T-helper 17 cell (primary cell): ENCODE measurements around the gene DNAI7. TPM values are rescaled to one million over a fixed set of nuclear protein-coding genes. Genes with fewer than 3 reads are reported as not detected.

ENCODE experiments used
- ATAC-seq: fragments of 150-1000 bp; cut with Tn5 transposase; 2 replicates; pipeline ENCODE4 v1.10.0; 2021; ENCODE audit warnings: mild to moderate bottlenecking, moderate library complexity
- DNase-seq, 3 donors: peaks; one replicate each; pipeline versions ENCODE4 v3.0.0 to v3.0.0-alpha.2; 2020 to 2021
- H3K9me3 ChIP-seq: one replicate; pipeline ENCODE4 v1.7.0; 2013; ENCODE audit warnings: low read length, mild to moderate bottlenecking; ENCODE audit not compliant: control insufficient read depth, poor library complexity, severe bottlenecking
- H3K27ac Mint-ChIP-seq: one replicate; pipeline ENCODE4 v1.8.0; 2022; ENCODE audit warnings: mild to moderate bottlenecking, moderate library complexity, mixed read lengths
- H3K27me3 Mint-ChIP-seq: one replicate; pipeline ENCODE4 v1.8.0; 2022; ENCODE audit warnings: mixed read lengths
- H3K36me3 Mint-ChIP-seq: one replicate; pipeline ENCODE4 v1.8.0; 2022; ENCODE audit warnings: low read depth, mixed read lengths
- H3K4me1 Mint-ChIP-seq: one replicate; pipeline ENCODE4 v1.8.0; 2022; ENCODE audit warnings: mild to moderate bottlenecking, mixed read lengths
- H3K4me3 Mint-ChIP-seq: one replicate; pipeline ENCODE4 v1.8.0; 2022; ENCODE audit warnings: mild to moderate bottlenecking, moderate library complexity, mixed read lengths
- total RNA-seq, 4 donors: library from RNA in 2 of 4; stranded (reverse) in 2 of 4; gene quantifications; one replicate each; pipeline ENCODE4 v1.2.3 and lab custom pipeline; 2022 to 2026

DNAI7 gene, protein sequence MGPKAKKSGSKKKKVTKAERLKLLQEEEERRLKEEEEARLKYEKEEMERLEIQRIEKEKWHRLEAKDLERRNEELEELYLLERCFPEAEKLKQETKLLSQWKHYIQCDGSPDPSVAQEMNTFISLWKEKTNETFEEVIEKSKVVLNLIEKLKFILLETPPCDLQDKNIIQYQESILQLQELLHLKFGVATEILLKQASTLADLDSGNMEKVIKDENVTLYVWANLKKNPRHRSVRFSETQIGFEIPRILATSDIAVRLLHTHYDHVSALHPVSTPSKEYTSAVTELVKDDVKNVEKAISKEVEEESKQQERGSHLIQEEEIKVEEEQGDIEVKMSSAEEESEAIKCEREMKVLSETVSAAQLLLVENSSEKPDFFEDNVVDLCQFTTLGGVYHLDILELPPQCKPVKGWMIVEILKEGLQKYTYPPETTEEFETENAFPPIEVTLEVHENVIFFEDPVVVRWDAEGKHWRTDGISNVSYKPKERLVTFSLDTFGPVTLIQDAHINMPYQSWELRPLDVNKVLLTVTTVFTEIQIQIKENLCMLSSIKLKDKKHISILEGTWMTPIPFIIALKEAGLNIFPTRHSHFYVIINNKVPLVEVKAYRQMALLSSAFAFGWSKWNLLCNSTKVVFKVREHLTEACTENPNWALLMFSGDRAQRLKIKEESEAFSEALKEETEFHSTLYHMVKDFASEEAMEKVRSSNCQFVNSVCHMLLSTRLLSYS
- 1 to 10 TPM in 1 of 2 donors, under 1 TPM in 1; 0.72 to 1.1 TPM for total RNA-seq
- 0.23 to 2.4 reads per million in 2 donors for total RNA-seq (lab: John Stamatoyannopoulos, UW)

DNA sequence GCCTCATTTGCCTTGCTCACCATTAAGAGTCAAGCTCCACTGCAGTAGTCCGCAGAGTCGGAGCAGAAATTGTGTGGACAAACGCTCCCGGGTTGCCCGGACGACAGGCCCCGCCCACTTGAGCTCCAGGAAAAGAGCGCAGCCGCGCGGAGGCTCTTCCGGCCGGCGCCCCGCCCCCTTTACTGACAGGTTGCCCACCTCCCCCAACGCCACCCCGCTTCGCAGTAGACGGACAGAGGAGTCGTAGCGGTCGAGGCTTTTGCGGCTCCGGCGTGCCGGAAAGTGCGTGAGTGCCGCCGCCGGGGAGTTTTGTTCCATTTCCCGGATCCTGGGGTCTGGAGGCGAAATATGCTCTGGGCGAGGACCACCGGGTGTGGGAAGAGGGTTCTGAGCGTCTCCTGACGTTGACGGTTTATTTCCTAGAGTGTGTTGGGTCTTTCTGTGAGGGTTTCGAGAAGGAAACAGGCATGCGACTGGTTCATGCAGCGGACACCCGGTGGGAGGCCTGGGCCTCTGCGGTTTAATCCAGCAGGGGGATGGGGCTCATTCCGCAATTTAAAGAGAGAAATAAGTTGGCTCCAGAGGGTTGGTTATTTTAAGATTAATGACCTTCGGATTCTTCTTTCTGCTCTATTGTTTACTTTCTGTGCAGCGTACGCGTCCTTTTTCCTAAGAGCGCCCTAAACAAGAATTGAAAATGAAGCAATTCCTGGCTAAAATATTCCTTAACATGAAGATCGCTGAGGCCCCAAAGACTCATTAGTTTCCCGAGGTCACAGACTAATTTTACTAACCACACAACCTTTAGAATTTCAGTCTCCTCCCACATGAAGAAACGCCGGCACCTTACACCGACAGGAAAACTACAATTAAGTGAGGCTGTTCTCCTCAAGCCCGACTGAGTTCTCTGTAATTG lies at the start of gene DNAI7, which contains the start of gene ETFRF1:
Gene DNAI7, minus strand, starts transcription at position 105 of the 916 bp plus-strand sequence. Its CDS starts 82 bp downstream, at position 23.
Gene ETFRF1, plus strand, starts transcription at position 182 of the 916 bp plus-strand sequence. CDS start 8,720 bp downstream, outside the sequence.
- H3K27ac Mint-ChIP-seq, result peak within 1 kb of the TSS; percentile 99
- H3K4me3 Mint-ChIP-seq, result peak within 1 kb of the TSS; percentile 98
- peak; percentile 96 for ATAC-seq
- H3K27me3 Mint-ChIP-seq, result no peaks in the 10 kb centered on the region
- H3K4me1 Mint-ChIP-seq, result peaks cover 21% of the 10 kb centered on the region
- peaks cover 4% of the 10 kb centered on the region for H3K36me3 Mint-ChIP-seq
- DNase-seq, result peak; percentile 93 to 97 (median 96)
- no peaks in the 10 kb centered on the region for H3K9me3 ChIP-seq

DNA sequence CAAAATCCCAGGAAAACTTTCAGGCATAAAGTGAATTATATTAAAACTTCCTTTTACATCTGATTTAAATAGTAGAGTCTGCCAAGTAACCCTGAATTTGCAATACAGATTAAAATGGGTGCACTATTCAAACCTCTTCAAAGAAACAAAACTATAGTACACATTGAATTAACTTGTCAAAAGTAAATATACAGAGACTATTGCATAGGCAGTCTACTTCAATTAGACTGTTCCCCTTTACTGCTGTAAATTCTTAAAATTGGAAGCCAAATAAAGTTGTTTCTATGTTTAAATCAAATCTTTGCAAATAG lies 48.7 kb upstream of the DNAI7 start:
- H3K4me1 Mint-ChIP-seq, result peaks cover 15% of the 10 kb centered on the region
- no peak for ATAC-seq
- no peaks in the 10 kb centered on the region for H3K27me3 Mint-ChIP-seq
- H3K9me3 ChIP-seq, result no peaks in the 10 kb centered on the region
- no peak for DNase-seq
- H3K36me3 Mint-ChIP-seq, result no peaks in the 10 kb centered on the region
- H3K4me3 Mint-ChIP-seq, result no peak overlapping the region
- H3K27ac Mint-ChIP-seq, result peak overlapping the region; percentile 54

DNA sequence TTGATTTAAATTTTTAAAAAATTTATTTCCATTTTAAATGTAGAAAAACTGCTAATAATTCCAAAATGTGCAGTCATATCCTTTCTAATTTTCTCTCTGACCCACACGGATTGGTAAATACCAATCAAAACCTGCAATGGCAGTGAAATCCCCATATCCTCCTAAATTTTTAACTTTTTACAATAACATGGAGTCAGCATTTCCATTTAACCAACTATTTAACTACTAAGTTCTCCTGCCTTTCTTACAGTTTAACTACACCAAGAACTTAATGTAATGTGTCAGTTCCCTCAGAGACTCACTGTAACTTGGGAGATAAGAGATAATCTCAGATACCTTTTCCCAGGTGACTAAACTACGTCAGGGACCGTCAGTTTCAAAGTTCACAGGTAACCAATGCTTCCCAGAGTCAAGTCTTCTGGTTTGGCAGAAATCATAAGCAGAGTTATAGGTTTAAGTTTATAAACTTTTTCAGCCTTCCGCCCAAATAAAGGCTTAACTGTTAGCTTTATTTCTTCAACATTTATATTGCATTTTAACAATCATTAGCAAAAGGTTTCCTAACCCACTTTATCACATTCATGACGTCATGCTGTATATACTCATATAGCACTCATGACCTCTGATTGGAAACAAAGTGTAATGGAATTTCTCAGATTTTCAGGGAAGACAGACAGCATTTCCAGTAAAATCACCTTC lies 48.2 kb upstream of the DNAI7 start:
- Mint-ChIP-seq H3K4me3 (no peak overlapping the region), H3K36me3 (no peaks in the 10 kb centered on the region), H3K27ac (peak overlapping the region; percentile 54), H3K27me3 (no peaks in the 10 kb centered on the region), H3K4me1 (peaks cover 13% of the 10 kb centered on the region)
- no peaks in the 10 kb centered on the region for H3K9me3 ChIP-seq
- ATAC-seq, result no peak
- DNase-seq, result no peak

DNA sequence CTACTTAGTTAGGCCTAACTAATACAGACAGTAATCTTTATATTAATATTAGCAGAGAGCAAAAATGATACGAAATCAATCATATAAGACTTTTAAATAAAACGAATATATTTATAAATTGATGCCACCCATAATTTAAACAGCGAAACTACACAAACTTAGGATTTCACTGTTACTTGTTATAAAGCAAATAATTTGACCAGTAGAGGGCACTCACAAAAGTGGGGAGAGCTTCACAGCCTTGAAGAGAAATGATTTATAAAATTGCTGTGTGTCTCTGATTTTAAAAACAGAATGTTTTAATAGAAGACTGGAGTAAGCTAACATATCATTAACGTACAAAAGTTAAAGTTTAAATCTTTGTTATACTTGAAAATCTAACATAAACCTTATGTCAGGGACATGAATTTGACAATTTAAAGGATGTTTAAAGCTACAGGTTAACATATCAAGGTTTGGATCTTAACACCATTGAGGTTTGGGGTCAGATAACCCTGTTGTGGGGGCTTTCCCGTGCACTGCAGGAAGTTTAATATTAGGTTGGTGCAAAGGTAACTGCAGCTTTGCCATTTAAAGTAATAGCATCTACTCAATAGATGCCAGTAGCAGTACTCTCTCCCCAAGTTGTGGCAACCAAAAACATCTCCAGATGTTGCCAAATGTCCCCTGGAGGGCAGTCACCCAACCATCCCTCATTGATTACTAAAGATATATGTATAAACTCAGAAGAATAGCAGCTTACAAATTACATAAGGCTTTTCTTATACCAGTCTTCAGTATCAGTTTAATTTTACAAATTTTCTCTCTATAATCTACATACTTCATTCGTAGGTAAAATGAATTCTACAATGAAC lies 46.4 kb upstream of the DNAI7 start:
- ATAC-seq (peak; percentile 95), DNase-seq (no peak)
- no peak overlapping the region for H3K4me3 Mint-ChIP-seq
- H3K9me3 ChIP-seq, result no peaks in the 10 kb centered on the region
- peaks cover 17% of the 10 kb centered on the region for H3K4me1 Mint-ChIP-seq
- H3K36me3 Mint-ChIP-seq, result peaks cover 1% of the 10 kb centered on the region
- H3K27ac Mint-ChIP-seq, result peak overlapping the region; percentile 66
- no peaks in the 10 kb centered on the region for H3K27me3 Mint-ChIP-seq

DNA sequence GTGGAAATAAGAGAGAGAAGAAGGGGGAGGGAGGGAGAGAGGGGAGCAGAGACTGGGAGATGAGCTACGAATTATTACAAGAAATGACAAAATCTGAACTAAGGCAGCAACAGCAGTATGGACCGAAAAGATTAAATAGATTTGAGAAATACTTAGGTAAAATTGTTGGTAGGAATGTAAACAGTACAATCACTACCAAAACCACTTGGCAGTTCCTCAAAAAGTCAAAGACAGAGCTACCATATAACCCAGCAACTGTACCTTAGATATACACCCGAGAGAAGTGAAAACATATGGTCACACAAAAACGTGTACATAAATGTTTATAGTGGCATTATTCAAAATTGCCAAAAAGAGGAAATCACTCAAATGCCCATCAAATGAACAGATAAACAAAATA lies 41.7 kb upstream of the DNAI7 start:
- ATAC-seq (no peak), DNase-seq (no peak)
- peaks cover 3% of the 10 kb centered on the region for H3K36me3 Mint-ChIP-seq
- H3K4me1 Mint-ChIP-seq, result peaks cover 13% of the 10 kb centered on the region
- no peak overlapping the region for H3K4me3 Mint-ChIP-seq
- no peaks in the 10 kb centered on the region for H3K27me3 Mint-ChIP-seq
- H3K9me3 ChIP-seq, result no peaks in the 10 kb centered on the region
- H3K27ac Mint-ChIP-seq, result no peak overlapping the region

DNA sequence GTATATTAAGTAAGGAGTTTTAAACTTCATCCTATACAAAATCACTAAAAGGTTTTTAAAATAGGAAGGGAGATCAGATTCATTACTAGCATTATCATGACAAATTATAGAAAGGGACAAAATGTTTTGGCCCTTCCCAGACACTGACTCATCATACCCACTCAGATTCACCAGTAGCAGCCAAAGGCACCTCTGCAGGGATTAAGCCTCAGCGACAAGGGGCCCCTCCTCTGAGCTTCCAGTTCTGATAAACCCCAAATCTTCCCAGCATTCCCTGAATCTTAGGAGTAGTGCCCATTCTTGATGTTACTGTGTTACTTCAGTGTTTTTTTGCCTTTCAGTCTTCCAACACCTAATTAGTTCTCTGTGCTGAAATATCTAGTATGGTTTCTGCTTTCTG lies 41.2 kb upstream of the DNAI7 start:
- Mint-ChIP-seq H3K36me3 (peaks cover 3% of the 10 kb centered on the region), H3K4me3 (no peak overlapping the region), H3K27me3 (no peaks in the 10 kb centered on the region), H3K27ac (no peak overlapping the region), H3K4me1 (peaks cover 13% of the 10 kb centered on the region)
- no peaks in the 10 kb centered on the region for H3K9me3 ChIP-seq
- DNase-seq (no peak), ATAC-seq (no peak)

DNA sequence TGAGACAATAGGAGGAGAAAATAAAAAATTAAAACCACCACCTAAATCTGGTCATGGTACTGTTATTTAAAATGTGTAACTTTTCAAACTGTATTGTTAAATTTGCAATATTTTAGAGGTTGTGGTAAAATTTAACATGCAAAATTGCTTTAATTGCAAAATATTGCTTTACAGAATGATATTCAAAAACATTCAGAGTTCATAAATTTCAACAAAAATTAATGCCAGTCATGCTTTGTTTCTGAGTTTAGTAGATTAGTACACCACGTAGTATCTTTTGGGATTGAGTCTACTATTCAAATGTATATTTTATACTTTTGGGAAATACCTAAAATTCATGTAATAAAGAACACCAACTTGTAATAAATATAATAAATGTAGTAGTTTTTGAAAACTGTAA lies 18.4 kb upstream of the DNAI7 start:
- no peaks in the 10 kb centered on the region for H3K27me3 Mint-ChIP-seq
- H3K9me3 ChIP-seq, result no peaks in the 10 kb centered on the region
- H3K27ac Mint-ChIP-seq, result peak overlapping the region; percentile 69
- no peak overlapping the region for H3K4me3 Mint-ChIP-seq
- no peaks in the 10 kb centered on the region for H3K36me3 Mint-ChIP-seq
- peaks cover 7% of the 10 kb centered on the region for H3K4me1 Mint-ChIP-seq
- ATAC-seq, result no peak
- no peak for DNase-seq

DNA sequence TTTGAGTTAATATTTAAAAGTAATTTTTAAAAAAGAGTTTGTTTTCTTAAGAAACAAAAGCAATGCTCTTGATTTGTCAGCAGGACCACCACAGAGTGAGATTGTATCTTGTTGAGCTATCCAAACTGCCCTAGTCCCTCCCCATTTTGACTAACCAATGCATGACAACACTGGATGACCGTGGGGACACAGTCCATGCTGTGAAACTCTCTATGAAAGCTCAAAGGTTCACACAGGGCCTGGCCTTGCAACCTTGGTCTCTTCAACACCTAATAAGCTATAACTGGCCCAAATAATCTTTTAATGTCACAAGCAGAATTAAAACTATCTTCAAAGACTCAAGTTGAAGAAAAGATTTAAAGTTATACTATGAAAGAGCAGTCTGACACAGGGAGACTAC lies 13.6 kb upstream of the DNAI7 start:
- DNase-seq, result no peak
- Mint-ChIP-seq H3K4me1 (no peaks in the 10 kb centered on the region), H3K27ac (no peak overlapping the region), H3K36me3 (no peaks in the 10 kb centered on the region), H3K27me3 (no peaks in the 10 kb centered on the region), H3K4me3 (no peak overlapping the region)
- no peak for ATAC-seq
- no peaks in the 10 kb centered on the region for H3K9me3 ChIP-seq

DNA sequence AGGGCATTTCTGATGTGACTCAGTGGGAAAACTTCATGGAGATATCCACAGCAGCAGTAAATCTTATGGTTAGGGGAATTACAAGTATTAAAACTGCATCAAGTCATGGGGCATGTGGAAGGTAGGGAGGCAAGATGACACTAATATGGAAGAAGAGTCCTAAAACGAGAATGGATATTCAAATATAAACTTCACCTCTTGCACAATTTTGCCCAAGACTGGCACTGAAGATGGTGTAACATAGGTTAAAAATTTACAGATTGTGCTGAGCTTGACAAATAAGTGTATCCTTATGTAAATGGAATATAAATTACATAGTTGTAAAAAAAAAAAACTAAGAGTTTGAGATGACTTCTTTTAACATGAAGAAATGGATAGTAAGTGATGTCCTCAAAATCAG lies 12.9 kb upstream of the DNAI7 start:
- no peaks in the 10 kb centered on the region for H3K27me3 Mint-ChIP-seq
- DNase-seq, result no peak
- H3K9me3 ChIP-seq, result no peaks in the 10 kb centered on the region
- no peaks in the 10 kb centered on the region for H3K36me3 Mint-ChIP-seq
- no peak for ATAC-seq
- no peak overlapping the region for H3K4me3 Mint-ChIP-seq
- H3K4me1 Mint-ChIP-seq, result peaks cover 5% of the 10 kb centered on the region
- H3K27ac Mint-ChIP-seq, result no peak overlapping the region

DNA sequence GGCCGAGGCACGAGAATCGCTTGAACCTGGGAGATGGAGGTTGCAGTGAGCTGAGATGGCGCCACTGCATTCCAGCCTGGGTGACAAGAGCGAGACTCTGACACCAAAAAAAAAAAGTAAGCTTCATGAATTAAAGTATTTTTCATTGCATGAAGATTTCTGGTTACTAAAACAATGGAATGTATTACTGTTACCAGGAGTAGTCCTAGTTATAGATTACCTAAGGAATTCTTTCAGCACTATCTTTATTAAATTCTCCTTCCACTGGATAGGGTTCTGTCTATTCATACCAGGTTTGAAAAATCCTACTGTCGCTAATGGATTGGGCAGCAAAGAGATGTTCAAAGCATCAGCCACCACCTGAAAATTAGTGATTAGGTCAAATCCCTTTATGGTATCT lies 12.5 kb upstream of the DNAI7 start:
- no peaks in the 10 kb centered on the region for H3K9me3 ChIP-seq
- Mint-ChIP-seq H3K27me3 (no peaks in the 10 kb centered on the region), H3K27ac (no peak overlapping the region), H3K36me3 (peaks cover under 1% of the 10 kb centered on the region), H3K4me3 (no peak overlapping the region), H3K4me1 (peaks cover 6% of the 10 kb centered on the region)
- DNase-seq (no peak), ATAC-seq (no peak)

DNA sequence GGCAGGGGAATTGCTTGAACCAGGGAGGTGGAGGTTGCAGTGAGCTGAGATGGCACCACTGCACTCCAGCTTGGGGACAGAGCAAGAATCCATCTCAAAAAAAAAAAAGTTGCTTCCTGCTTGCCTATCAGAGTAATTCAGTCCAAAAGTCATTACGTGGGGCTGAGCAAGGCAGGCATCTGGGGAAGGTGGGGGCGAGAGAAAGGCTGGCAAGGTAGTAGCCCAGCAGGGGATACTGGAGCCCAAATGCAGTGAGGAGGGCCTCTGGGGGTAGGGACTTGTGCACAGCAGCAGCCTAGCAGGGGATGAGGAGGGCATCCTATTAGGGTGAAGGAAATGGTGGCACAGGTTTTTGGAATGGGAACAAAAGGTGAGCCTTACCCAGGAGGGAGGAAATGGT lies 7.2 kb upstream of the DNAI7 start:
- peak overlapping the region; percentile 68 for H3K27ac Mint-ChIP-seq
- H3K36me3 Mint-ChIP-seq, result peaks cover 3% of the 10 kb centered on the region
- H3K4me1 Mint-ChIP-seq, result peaks cover 13% of the 10 kb centered on the region
- no peaks in the 10 kb centered on the region for H3K9me3 ChIP-seq
- H3K4me3 Mint-ChIP-seq, result no peak overlapping the region
- DNase-seq (no peak), ATAC-seq (no peak)
- no peaks in the 10 kb centered on the region for H3K27me3 Mint-ChIP-seq

DNA sequence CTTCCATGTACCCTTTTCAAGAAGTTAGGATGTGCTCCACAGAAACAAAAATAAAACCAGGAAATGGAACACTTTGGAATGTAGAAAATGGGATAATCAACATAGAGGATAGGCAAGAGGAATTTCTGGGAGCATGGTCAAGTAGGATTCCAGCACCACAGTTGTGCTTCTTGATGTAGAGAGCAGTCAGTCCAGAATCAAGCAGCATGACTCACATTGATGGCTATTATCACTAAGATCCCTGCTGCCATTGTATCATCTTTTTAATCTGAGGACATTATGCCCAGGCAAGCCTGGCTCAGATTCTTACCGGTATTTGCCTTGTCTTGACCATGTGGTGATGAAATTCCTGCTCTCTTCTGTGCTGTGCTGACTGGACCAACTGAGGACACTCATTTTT lies 5.7 kb upstream of the DNAI7 start:
- DNase-seq, result no peak
- Mint-ChIP-seq H3K27me3 (no peaks in the 10 kb centered on the region), H3K4me1 (peaks cover 20% of the 10 kb centered on the region), H3K27ac (peak overlapping the region; percentile 78), H3K36me3 (peaks cover 3% of the 10 kb centered on the region), H3K4me3 (no peak overlapping the region)
- no peak for ATAC-seq
- H3K9me3 ChIP-seq, result no peaks in the 10 kb centered on the region
